ENCODE measurements around the gene DERA. TPM values are rescaled to one million over a fixed set of nuclear protein-coding genes. Genes with fewer than 3 reads are reported as not detected.

Gene DERA
- total and polyA plus RNA-seq, 2 of the 13 experiments (the other 11 are each of a cell fraction or from before 2014, with no cell fraction given) = 24.0 to 51.3 TPM

- TF ChIP-seq ZSCAN30 (CRISPR knock-in tag; IDR thresholded peaks at IDR 0.05) = peak; percentile 74; the same call in 1 of the 2 replicates
- TF ChIP-seq ZNF644 (CRISPR knock-in tag; IDR thresholded peaks at IDR 0.05; ENCODE audit: low read depth) = no peak
- peak; percentile 25; the same call in 1 of the 2 replicates for TF ChIP-seq TSC22D2 (CRISPR knock-in tag; IDR thresholded peaks at IDR 0.05; ENCODE audit: borderline replicate concordance)
- TF ChIP-seq FOXA1 (IDR thresholded peaks at IDR 0.05) = no peak
- no peak for TF ChIP-seq FOXA1 (CRISPR knock-in tag; IDR thresholded peaks at IDR 0.05)
- TF ChIP-seq ZNF569 (CRISPR knock-in tag; IDR thresholded peaks at IDR 0.05; ENCODE audit: borderline replicate concordance) = peak; percentile 73; the same call in 1 of the 2 replicates
- no peak for TF ChIP-seq MYNN (CRISPR knock-in tag; IDR thresholded peaks at IDR 0.05; ENCODE audit: low read depth)
- TF ChIP-seq SMYD3 (CRISPR knock-in tag; IDR thresholded peaks at IDR 0.05) = no peak
- no peak for TF ChIP-seq HCFC1 (IDR thresholded peaks at IDR 0.05; ENCODE audit: low read depth, low read length)
- TF ChIP-seq TP53 (CRISPR knock-in tag; conservative IDR thresholded peaks at IDR 0.05) = no peak
- TF ChIP-seq MBNL3 (CRISPR knock-in tag; conservative IDR thresholded peaks at IDR 0.05) = no peak
- TF ChIP-seq SOX5 (CRISPR knock-in tag; IDR thresholded peaks at IDR 0.05; ENCODE audit: borderline replicate concordance) = no peak
- TF ChIP-seq ISL2 (CRISPR knock-in tag; IDR thresholded peaks at IDR 0.05) = no peak
- TF ChIP-seq NFRKB (IDR thresholded peaks at IDR 0.05) = no peak
- TF ChIP-seq ZEB1 (IDR thresholded peaks at IDR 0.05; ENCODE audit: insufficient replicate concordance, low read depth) = no peak
- no peak for TF ChIP-seq FOXP1 (IDR thresholded peaks at IDR 0.05)
- no peak for TF ChIP-seq FOXP1 (CRISPR knock-in tag; IDR thresholded peaks at IDR 0.05)
- no peak for TF ChIP-seq CENPX (CRISPR knock-in tag; IDR thresholded peaks at IDR 0.05)
- TF ChIP-seq NCOA5 (CRISPR knock-in tag; IDR thresholded peaks at IDR 0.05) = no peak
- TF ChIP-seq NR2F2 (IDR thresholded peaks at IDR 0.05; ENCODE audit: borderline replicate concordance, low read depth) = no peak; the same call in 1 of the 2 replicates
- TF ChIP-seq SP4 (CRISPR knock-in tag; IDR thresholded peaks at IDR 0.05) = peak; percentile 78; the same call in 1 of the 2 replicates
- TF ChIP-seq ZSCAN12 (CRISPR knock-in tag; IDR thresholded peaks at IDR 0.05) = 0 out of 2 replicates have a peak, but pooled peaks have one; percentile 57
- TF ChIP-seq ZNF180 (CRISPR knock-in tag; IDR thresholded peaks at IDR 0.05; ENCODE audit: borderline replicate concordance, low read depth) = no peak
- no peak; the same call in 1 of the 2 replicates for TF ChIP-seq HES4 (CRISPR knock-in tag; IDR thresholded peaks at IDR 0.05; ENCODE audit: borderline replicate concordance)
- TF ChIP-seq ZNF333 (CRISPR knock-in tag; IDR thresholded peaks at IDR 0.05; ENCODE audit: borderline replicate concordance) = peak; percentile 81
- no peak for TF ChIP-seq ZNF740 (CRISPR knock-in tag; IDR thresholded peaks at IDR 0.05)
- peak; percentile 80; the same call in 1 of the 2 replicates for TF ChIP-seq ATF5 (CRISPR knock-in tag; IDR thresholded peaks at IDR 0.05; ENCODE audit: low read depth)
- no peak for TF ChIP-seq GLI4 (CRISPR knock-in tag; IDR thresholded peaks at IDR 0.05; ENCODE audit: borderline replicate concordance)
- no peak for TF ChIP-seq ZNF580 (CRISPR knock-in tag; IDR thresholded peaks at IDR 0.05; ENCODE audit: borderline replicate concordance, low read depth)
- no peak for TF ChIP-seq USF2 (IDR thresholded peaks at IDR 0.05; ENCODE audit: low read depth, low read length)
- TF ChIP-seq USF2 (CRISPR knock-in tag; IDR thresholded peaks at IDR 0.05; ENCODE audit: borderline replicate concordance) = no peak; the same call in 1 of the 2 replicates
Observed at GRCh38 chr12:15882118-15882971, 28.8 kb upstream of the DERA start, which contains the start of gene STRAP (continued).

Data from HepG2 (cell line).